Erythroblast (primary cell): ENCODE data around the gene GAL3ST2.

Experiments used
- GATA1 ChIP-seq: IDR thresholded peaks from 2 replicates; pipeline ENCODE4 v1.6.1; 2011; ENCODE audit warnings: low read depth, mild to moderate bottlenecking, control low read depth, low read length, moderate library complexity
- POLR2A ChIP-seq: IDR thresholded peaks from 2 replicates; pipeline ENCODE4 v1.6.1; 2011; ENCODE audit warnings: mild to moderate bottlenecking, low read length

DNA sequence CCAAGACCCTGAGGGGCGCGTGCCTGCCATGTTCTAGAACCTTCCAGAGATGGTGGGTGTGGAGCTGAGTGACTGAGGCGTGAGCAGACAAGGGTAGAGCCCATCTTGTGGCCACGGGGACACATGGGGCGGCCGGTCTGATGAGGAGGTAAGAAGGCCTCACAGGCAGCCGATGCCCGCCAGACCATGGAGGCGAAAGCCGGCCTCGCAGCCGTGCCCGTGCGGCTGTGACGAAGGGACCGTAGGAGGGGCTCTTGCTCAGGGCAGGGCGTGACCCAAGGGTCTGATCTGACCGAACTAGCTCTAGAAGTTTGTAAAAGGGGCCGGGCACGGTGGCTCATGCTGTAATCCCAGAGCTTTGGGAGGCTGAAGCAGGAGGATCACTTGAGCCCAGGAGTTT, 22.6 kb upstream of the GAL3ST2 start:
- TF ChIP-seq POLR2A (no peak), GATA1 (no peak)
